T-helper 17 cell (primary cell): ENCODE results near the gene NOXA1. TPM values are rescaled to one million over a fixed set of nuclear protein-coding genes. Genes with fewer than 3 reads are reported as not detected.

Source experiments
- ATAC-seq: fragments of 150-1000 bp; cut with Tn5 transposase; 2 replicates; pipeline ENCODE4 v1.10.0; 2021; ENCODE audit warnings: mild to moderate bottlenecking, moderate library complexity
- DNase-seq, 3 donors: peaks; one replicate each; pipeline versions ENCODE4 v3.0.0 to v3.0.0-alpha.2; 2020 to 2021
- H3K9me3 ChIP-seq: one replicate; pipeline ENCODE4 v1.7.0; 2013; ENCODE audit warnings: low read length, mild to moderate bottlenecking; ENCODE audit not compliant: control insufficient read depth, poor library complexity, severe bottlenecking
- H3K27ac Mint-ChIP-seq: one replicate; pipeline ENCODE4 v1.8.0; 2022; ENCODE audit warnings: mild to moderate bottlenecking, moderate library complexity, mixed read lengths
- H3K27me3 Mint-ChIP-seq: one replicate; pipeline ENCODE4 v1.8.0; 2022; ENCODE audit warnings: mixed read lengths
- H3K36me3 Mint-ChIP-seq: one replicate; pipeline ENCODE4 v1.8.0; 2022; ENCODE audit warnings: low read depth, mixed read lengths
- H3K4me1 Mint-ChIP-seq: one replicate; pipeline ENCODE4 v1.8.0; 2022; ENCODE audit warnings: mild to moderate bottlenecking, mixed read lengths
- H3K4me3 Mint-ChIP-seq: one replicate; pipeline ENCODE4 v1.8.0; 2022; ENCODE audit warnings: mild to moderate bottlenecking, moderate library complexity, mixed read lengths
- total RNA-seq, 4 donors: library from RNA in 2 of 4; stranded (reverse) in 2 of 4; gene quantifications; one replicate each; pipeline ENCODE4 v1.2.3 and lab custom pipeline; 2022 to 2026

Gene NOXA1
- total RNA-seq, 2 donors from 2014 or later: 3.0 to 3.3 TPM

DNA sequence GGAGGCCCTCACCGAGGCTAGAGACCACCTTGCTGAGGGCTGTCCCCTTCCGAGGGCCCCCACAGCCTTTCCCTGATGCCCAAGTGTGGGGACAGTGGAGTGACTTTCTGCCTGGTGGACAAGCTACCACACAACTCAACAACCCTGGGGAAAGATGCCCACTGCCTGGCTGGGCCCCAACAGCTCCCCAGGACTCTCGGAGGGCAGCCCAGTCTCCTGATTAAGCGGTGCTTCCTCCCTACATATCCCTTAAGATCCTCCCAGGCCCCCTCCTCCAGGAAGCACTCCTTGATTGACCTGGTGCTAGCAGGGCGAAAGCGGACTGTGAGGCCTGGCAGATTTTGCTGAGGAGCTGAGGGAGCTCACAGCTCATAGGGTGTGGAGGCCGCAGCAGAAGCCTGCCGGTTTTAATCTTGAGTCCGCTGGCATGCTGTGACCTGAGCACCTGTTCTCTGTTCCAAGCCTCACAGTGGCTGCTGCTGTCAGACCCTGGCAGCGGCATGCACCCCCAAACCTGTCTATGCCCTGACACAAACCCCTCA, 33.7 kb downstream of the NOXA1 start:
- Mint-ChIP-seq H3K4me3 (no peak overlapping the region), H3K4me1 (peaks cover 14% of the 10 kb centered on the region), H3K27me3 (no peaks in the 10 kb centered on the region), H3K27ac (peak overlapping the region; percentile 27), H3K36me3 (no peaks in the 10 kb centered on the region)
- DNase-seq (peak in 1 of 3 donors; percentile 5), ATAC-seq (no peak)
- H3K9me3 ChIP-seq: no peaks in the 10 kb centered on the region

GRCh38 chr9:137457406-137458193, 34.4 kb downstream of the NOXA1 start:
- Mint-ChIP-seq H3K4me1 (peaks cover 10% of the 10 kb centered on the region), H3K27me3 (no peaks in the 10 kb centered on the region), H3K36me3 (no peaks in the 10 kb centered on the region), H3K4me3 (peak overlapping the region; percentile 60), H3K27ac (no peak overlapping the region)
- ATAC-seq (no peak), DNase-seq (peak in 2 of 3 donors; percentile 5 to 7)
- H3K9me3 ChIP-seq: no peaks in the 10 kb centered on the region

- peak in 2 of 3 donors; percentile 4 to 7 for DNase-seq
- no peak overlapping the region for H3K27ac Mint-ChIP-seq
- no peak overlapping the region for H3K4me3 Mint-ChIP-seq
- peaks cover 13% of the 10 kb centered on the region for H3K4me1 Mint-ChIP-seq
- no peaks in the 10 kb centered on the region for H3K36me3 Mint-ChIP-seq
- no peaks in the 10 kb centered on the region for H3K9me3 ChIP-seq
- no peaks in the 10 kb centered on the region for H3K27me3 Mint-ChIP-seq
- ATAC-seq: peak; percentile 26
These were observed 35.3 kb downstream of the NOXA1 start for GRCh38 chr9:137458194-137459151.

- no peak within 1 kb of the TSS for H3K27ac Mint-ChIP-seq
- peak; percentile 94 to 97 (median 96) for DNase-seq
- peak within 1 kb of the TSS; percentile 66 for H3K4me3 Mint-ChIP-seq
- ATAC-seq: peak; percentile 83
- no peaks in the 10 kb centered on the region for H3K9me3 ChIP-seq
- H3K36me3 Mint-ChIP-seq: no peaks in the 10 kb centered on the region
- H3K4me1 Mint-ChIP-seq: peaks cover 13% of the 10 kb centered on the region
- H3K27me3 Mint-ChIP-seq: no peaks in the 10 kb centered on the region
These were observed 36.0 kb downstream of the NOXA1 start, which contains the start of gene NSMF for GRCh38 chr9:137459152-137459600. Gene NSMF, minus strand, starts transcription at chr9:137459334. Its CDS starts 232 bp downstream, at chr9:137459102.

DNA sequence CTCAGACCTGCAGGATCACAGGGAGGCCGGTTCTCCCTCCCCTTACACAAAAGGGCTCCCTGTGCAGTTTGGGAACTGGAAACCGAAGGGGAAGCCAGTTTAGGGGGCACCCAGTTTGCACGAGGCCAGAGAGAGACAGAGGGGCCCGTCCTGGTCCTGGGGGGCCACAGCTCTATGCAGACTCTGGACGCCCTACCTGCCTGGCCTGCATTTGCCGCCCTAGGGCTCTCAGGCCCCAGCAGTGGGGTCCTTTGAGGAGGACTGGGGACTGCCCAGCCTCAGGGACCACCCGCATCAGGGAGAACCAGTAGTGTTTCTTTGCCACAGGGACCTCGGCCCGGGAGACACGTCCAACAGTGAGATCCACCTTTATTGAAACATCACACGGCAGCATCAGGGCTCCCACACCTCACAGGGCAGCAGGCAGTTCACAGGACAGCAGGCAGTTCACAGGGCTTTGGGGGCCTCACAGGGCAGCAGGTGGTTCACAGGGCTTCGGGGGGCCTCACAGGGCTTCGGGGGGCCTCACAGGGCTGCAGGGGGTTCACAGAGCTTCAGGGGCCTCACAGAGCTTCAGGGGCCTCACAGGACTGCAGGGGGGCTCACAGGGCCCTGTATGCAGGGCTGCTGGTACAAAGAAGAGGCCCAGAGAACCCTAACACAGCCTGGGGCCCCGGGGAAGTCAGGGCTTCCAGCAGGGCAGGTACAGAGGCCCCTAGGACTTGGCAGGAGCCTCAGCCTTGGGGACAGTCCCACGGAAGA, 36.6 kb downstream of the NOXA1 start:
- DNase-seq: no peak
- no peaks in the 10 kb centered on the region for H3K9me3 ChIP-seq
- no peaks in the 10 kb centered on the region for H3K36me3 Mint-ChIP-seq
- peak overlapping the region; percentile 66 for H3K4me3 Mint-ChIP-seq
- peaks cover 13% of the 10 kb centered on the region for H3K4me1 Mint-ChIP-seq
- no peak overlapping the region for H3K27ac Mint-ChIP-seq
- no peaks in the 10 kb centered on the region for H3K27me3 Mint-ChIP-seq
- no peak for ATAC-seq

DNA sequence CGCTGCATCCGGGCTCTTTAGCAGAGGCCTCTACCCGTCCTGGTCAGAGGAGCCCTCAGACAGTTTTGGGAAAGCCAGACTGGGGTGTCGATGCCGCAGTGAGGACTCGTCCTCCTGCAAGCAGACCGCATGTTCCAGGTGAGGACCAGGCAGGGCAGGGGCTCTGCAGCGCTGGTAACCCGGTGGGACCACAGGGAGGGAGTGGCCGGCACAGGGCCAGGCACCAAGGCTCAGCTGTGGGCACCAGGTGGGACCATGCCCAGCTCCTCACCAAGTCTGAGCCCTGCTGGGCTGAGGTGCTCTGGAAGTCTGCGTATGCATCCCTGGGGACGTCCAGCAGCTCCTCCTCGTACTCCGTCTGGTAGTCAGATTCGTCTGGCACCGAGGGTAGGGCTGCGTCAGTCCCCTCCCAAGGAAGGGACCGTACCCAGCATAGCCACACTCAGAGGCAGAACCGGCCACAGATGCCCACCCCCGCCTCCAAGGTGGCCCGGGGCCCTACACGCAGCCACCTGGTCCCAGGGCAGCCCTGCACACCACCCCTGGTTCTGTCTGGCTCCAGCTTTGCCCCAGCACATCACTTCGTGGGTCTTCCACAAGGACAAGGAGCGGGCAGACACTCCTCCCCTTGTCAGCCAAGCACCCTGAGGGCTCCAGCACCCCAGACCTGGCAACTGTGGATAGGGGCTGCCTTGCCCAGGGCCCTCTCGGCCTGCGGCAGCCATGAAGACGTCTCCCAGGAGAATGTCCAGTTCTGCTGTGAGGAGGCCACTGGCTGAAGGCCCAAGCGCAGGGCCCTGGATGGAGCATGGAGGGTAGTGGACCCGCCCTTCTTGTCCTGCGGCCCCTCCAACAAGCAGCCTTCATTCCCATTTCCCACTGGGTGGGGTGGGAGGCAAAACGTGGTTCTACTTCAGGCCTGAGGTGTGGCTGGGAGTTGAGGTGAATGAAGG, 37.4 kb downstream of the NOXA1 start:
- no peak for DNase-seq
- Mint-ChIP-seq H3K27ac (no peak overlapping the region), H3K36me3 (no peaks in the 10 kb centered on the region), H3K4me3 (peak overlapping the region; percentile 75), H3K27me3 (no peaks in the 10 kb centered on the region), H3K4me1 (peaks cover 13% of the 10 kb centered on the region)
- H3K9me3 ChIP-seq: no peaks in the 10 kb centered on the region
- ATAC-seq: no peak

DNA sequence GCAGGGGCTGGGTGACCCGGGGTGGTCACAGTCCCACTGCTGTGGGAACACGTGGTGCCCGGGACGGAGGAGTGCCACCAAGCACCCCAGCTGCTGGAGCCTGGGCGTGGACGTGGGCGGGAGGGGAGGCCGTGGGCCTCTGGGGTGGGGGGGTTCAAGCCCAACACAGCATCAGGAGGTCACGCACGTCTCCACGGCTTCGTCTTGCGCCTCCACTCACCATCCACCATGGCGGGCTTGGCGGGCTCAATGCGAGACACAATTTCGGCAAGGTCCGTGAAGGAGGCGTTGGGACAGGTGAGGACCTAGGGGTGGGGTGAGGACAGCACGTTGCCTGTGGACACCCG, 38.1 kb downstream of the NOXA1 start:
- no peaks in the 10 kb centered on the region for H3K9me3 ChIP-seq
- DNase-seq: no peak
- no peaks in the 10 kb centered on the region for H3K27me3 Mint-ChIP-seq
- no peaks in the 10 kb centered on the region for H3K36me3 Mint-ChIP-seq
- no peak overlapping the region for H3K27ac Mint-ChIP-seq
- ATAC-seq: no peak
- peak overlapping the region; percentile 75 for H3K4me3 Mint-ChIP-seq
- H3K4me1 Mint-ChIP-seq: peaks cover 15% of the 10 kb centered on the region

GRCh38 chr9:137461663-137462395, 38.6 kb downstream of the NOXA1 start:
- ATAC-seq (peak; percentile 67), DNase-seq (peak; percentile 47 to 64 (median 59))
- Mint-ChIP-seq H3K27me3 (no peaks in the 10 kb centered on the region), H3K27ac (no peak overlapping the region), H3K36me3 (no peaks in the 10 kb centered on the region), H3K4me1 (peaks cover 16% of the 10 kb centered on the region), H3K4me3 (peak overlapping the region; percentile 75)
- no peaks in the 10 kb centered on the region for H3K9me3 ChIP-seq

DNA sequence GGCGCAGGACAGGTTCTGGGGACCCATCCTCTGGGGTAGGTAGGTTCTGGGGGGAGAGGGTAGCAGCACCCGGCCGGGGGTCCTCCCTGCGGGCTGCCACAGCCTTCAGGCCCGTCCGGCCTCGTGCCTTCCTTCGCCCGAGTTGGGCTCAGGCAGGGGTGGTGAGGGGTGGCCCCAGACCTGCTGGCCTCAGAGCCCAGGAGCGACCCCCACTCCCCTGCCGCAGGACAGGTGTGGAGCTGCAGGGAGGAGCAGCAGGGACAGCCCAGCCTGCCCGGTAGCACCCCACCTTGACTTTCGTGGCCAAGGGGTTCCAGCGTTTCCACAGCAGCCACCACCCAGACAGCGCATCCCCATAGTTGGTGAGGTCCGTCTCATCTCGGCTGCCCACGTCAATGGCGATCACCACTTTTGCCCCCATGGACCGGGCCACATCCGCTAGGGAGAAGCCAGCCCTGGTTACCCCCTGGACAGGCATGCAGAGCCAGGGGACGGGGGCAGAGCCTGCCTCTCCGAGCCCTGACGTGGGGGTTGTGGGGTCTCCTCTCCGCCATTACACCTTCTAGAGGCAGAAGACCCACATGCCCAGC, 39.3 kb downstream of the NOXA1 start:
- Mint-ChIP-seq H3K27me3 (no peaks in the 10 kb centered on the region), H3K4me3 (peak overlapping the region; percentile 75), H3K4me1 (peaks cover 16% of the 10 kb centered on the region), H3K36me3 (no peaks in the 10 kb centered on the region), H3K27ac (no peak overlapping the region)
- ATAC-seq (no peak), DNase-seq (no peak)
- no peaks in the 10 kb centered on the region for H3K9me3 ChIP-seq

DNA sequence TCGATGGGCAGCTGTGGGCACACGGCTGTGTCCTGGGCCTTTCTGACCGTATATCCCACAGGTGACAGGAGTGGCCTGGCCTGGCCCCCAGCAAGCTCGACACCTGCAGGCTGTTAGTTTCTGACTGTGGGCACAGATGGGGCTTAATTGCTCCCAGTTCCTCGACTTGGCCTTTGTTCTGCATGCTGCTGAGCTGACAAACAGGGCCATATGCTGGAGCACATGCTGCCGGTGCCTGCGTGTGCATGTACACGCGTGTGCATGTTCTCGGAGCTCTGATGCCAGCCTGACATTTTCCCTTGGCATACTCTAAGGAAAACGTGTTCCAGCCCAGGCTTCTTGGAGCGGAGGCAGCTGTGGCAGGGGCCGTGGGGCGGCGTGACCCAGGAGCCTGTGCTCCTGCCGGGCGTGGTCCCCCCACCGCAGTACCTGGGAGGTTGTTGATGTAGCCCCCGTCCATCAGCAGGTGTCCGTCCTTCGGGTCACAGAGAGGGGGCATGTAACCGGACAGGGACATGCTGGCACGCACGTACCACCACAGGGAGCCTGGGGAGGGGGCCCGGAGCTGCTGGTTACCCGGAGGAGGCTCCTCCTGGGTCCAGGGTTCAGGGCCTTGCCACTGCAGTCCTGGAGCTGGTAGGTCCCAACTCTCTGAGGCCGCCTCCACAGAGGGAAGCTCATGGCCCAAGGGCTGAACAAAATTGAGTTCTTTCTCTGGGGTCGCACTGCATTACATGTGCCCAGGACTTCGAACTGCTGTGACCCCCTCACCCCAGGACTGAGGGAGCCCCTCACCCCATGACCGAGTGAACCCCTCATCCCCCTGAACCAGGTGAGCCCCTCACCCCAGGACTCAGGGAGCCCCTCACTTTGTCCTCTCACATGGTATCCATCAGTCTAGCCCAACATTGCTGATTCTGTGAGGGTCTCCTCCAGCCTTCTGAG, 40.1 kb downstream of the NOXA1 start:
- Mint-ChIP-seq H3K4me1 (peaks cover 16% of the 10 kb centered on the region), H3K27ac (no peak overlapping the region), H3K27me3 (no peaks in the 10 kb centered on the region), H3K36me3 (no peaks in the 10 kb centered on the region), H3K4me3 (peak overlapping the region; percentile 19)
- no peaks in the 10 kb centered on the region for H3K9me3 ChIP-seq
- no peak for ATAC-seq
- DNase-seq: no peak
